HG03521 (cell line): ENCODE measurements around the gene POLRMT.

Experiments used
- ATAC-seq: cut with Tn5 transposase; IDR thresholded peaks from one replicate; pipeline ENCODE4 v1.9.1; 2021; ENCODE audit warnings: mild to moderate bottlenecking, moderate library complexity; ENCODE audit not compliant: unreplicated experiment

Gene POLRMT

GRCh38 chr19:663682-664117 is 30.4 kb upstream of the POLRMT start:
- no peak for ATAC-seq

GRCh38 chr19:662962-663681 is 29.8 kb upstream of the POLRMT start, which contains the start of gene RNF126:
Gene RNF126 (minus strand): TSS chr19:663214. CDS start chr19:663121, 93 bp downstream.
- peak; percentile 74 for ATAC-seq

- ATAC-seq: peak; percentile 6
Observed at GRCh38 chr19:662207-662961, 29.0 kb upstream of the POLRMT start.

- no peak for ATAC-seq
Observed at GRCh38 chr19:661427-662196, 28.3 kb upstream of the POLRMT start.

- no peak for ATAC-seq
Observed at GRCh38 chr19:660793-661426, 27.6 kb upstream of the POLRMT start.

GRCh38 chr19:658916-659839 is 25.8 kb upstream of the POLRMT start:
- ATAC-seq: no peak

- no peak for ATAC-seq
Observed at GRCh38 chr19:658059-658839, 24.9 kb upstream of the POLRMT start.

GRCh38 chr19:657611-658010 is 24.3 kb upstream of the POLRMT start:
- no peak for ATAC-seq

GRCh38 chr19:656751-657559 is 23.6 kb upstream of the POLRMT start:
- ATAC-seq: no peak

GRCh38 chr19:655691-656090 is 22.4 kb upstream of the POLRMT start:
- ATAC-seq: no peak

- no peak for ATAC-seq
Observed at GRCh38 chr19:653425-653824, 20.1 kb upstream of the POLRMT start.

GRCh38 chr19:652467-653389 is 19.4 kb upstream of the POLRMT start:
- no peak for ATAC-seq

- no peak for ATAC-seq
Observed at GRCh38 chr19:651991-652390, 18.7 kb upstream of the POLRMT start.

GRCh38 chr19:651114-651818 is 17.9 kb upstream of the POLRMT start:
- ATAC-seq: no peak

- ATAC-seq: no peak
Observed at GRCh38 chr19:650121-650520, 16.8 kb upstream of the POLRMT start.

- no peak for ATAC-seq
Observed at GRCh38 chr19:648904-649801, 15.8 kb upstream of the POLRMT start.
